Measurements from ENCODE around the gene TAGLN2.

TAGLN2 gene

GRCh38 chr1:159965263-159965662, 40.0 kb upstream of the TAGLN2 start:
- no peak for TF ChIP-seq CTCF (IDR thresholded peaks at IDR 0.05; ENCODE audit: insufficient read depth, low read depth, low read length, missing control alignments)

GRCh38 chr1:159964144-159964543, 38.8 kb upstream of the TAGLN2 start:
- H3K4me3 ChIP-seq (ENCODE audit: low read depth, low read length), result no peak overlapping the region
- DNase-seq (ENCODE audit: low read depth), result no peak
- TF ChIP-seq CTCF (IDR thresholded peaks at IDR 0.05; ENCODE audit: insufficient read depth, low read depth, low read length, missing control alignments), result no peak

More at GRCh38 chr1:159965263-159965662, 40.0 kb upstream of the TAGLN2 start:
- H3K4me3 ChIP-seq (ENCODE audit: low read depth, low read length), result no peak overlapping the region
- no peak for DNase-seq (ENCODE audit: low read depth)

GRCh38 chr1:159962176-159962575, 36.9 kb upstream of the TAGLN2 start:
- H3K4me3 ChIP-seq (ENCODE audit: low read depth, low read length), result no peak overlapping the region
- no peak for DNase-seq (ENCODE audit: low read depth)
- TF ChIP-seq CTCF (IDR thresholded peaks at IDR 0.05; ENCODE audit: insufficient read depth, low read depth, low read length, missing control alignments), result no peak

GRCh38 chr1:159961636-159962035, 36.3 kb upstream of the TAGLN2 start:
- H3K4me3 ChIP-seq (ENCODE audit: low read depth, low read length), result no peak overlapping the region
- no peak for TF ChIP-seq CTCF (IDR thresholded peaks at IDR 0.05; ENCODE audit: insufficient read depth, low read depth, low read length, missing control alignments)
- no peak for DNase-seq (ENCODE audit: low read depth)

- H3K4me3 ChIP-seq (ENCODE audit: low read depth, low read length), result no peak overlapping the region
- no peak for DNase-seq (ENCODE audit: low read depth)
- no peak for TF ChIP-seq CTCF (IDR thresholded peaks at IDR 0.05; ENCODE audit: insufficient read depth, low read depth, low read length, missing control alignments)
These were observed 35.5 kb upstream of the TAGLN2 start for GRCh38 chr1:159960721-159961381.

GRCh38 chr1:159959451-159959850, 34.1 kb upstream of the TAGLN2 start:
- DNase-seq (ENCODE audit: low read depth), result no peak
- no peak for TF ChIP-seq CTCF (IDR thresholded peaks at IDR 0.05; ENCODE audit: insufficient read depth, low read depth, low read length, missing control alignments)
- H3K4me3 ChIP-seq (ENCODE audit: low read depth, low read length), result no peak overlapping the region

All from GM12865 (cell line).